Vagina (tissue), 2 donors: ENCODE measurements around the gene COPA. TPM values are rescaled to one million over a fixed set of nuclear protein-coding genes. Genes with fewer than 3 reads are reported as not detected.

Experiments
- DNase-seq, 2 donors: peaks; one replicate each; pipeline ENCODE4 v3.0.0-alpha.2; 2017; ENCODE audit errors: extremely low spot score in 2 of 2
- H3K27ac ChIP-seq: fragments of 200-600 bp; sonication (generic); one replicate; pipeline ENCODE4 v1.5.1; 2019
- H3K27me3 ChIP-seq: fragments of 200-600 bp; sonication (generic); one replicate; pipeline ENCODE4 v1.5.1; 2019
- H3K36me3 ChIP-seq, 2 donors: fragments of 200-600 bp; sonication (generic); one replicate each; pipeline ENCODE4 v1.5.1; 2017 to 2019
- H3K4me1 ChIP-seq: fragments of 200-600 bp; sonication (generic); one replicate; pipeline ENCODE4 v1.5.1; 2019
- H3K4me3 ChIP-seq, 2 donors: fragments of 200-600 bp; sonication (generic); 1 replicate in 1 of 2; 2 replicates in 1 of 2; pipeline ENCODE4 v1.5.1; 2016 to 2019
- H3K9me3 ChIP-seq: fragments of 200-600 bp; sonication (generic); one replicate; pipeline ENCODE4 v1.5.1; 2019
- POLR2A ChIP-seq, 2 donors: fragments of 450-650 bp; IDR thresholded peaks; one replicate each; pipeline ENCODE4 v1.6.1; 2017; ENCODE audit warnings: antibody characterized with exemption in 2 of 2, mild to moderate bottlenecking in 2 of 2, moderate library complexity in 2 of 2
- POLR2AphosphoS5 ChIP-seq, 2 donors: sonication (generic); formaldehyde crosslinking; IDR thresholded peaks; one replicate each; pipeline ENCODE4 v1.9.0; 2017; ENCODE audit warnings: antibody characterized with exemption in 2 of 2, mild to moderate bottlenecking in 2 of 2, low read depth in 1 of 2; ENCODE audit not compliant: insufficient read depth in 1 of 2
- intact Hi-C: fragments of 100-400 bp; cut with DNase I; formaldehyde crosslinking; loops from one replicate; pipeline ENCODE4 v1.15.1; 2023
- total RNA-seq: library from RNA; depleted of rRNA; stranded (reverse); fragments of >200 nt; gene quantifications from one replicate; pipeline ENCODE4 v1.2.3, GENCODE V29; 2016
- TF ChIP-seq, protein P1 (sequence below), 3 experiments: fragments of 450-650 bp in 2 of 3; fragments of 200-600 bp in 1 of 3; sonication (generic) in 1 of 3; IDR thresholded peaks; one replicate each; pipeline ENCODE4 v1.5.1; 2017 to 2019; ENCODE audit warnings: antibody characterized with exemption in 3 of 3, mild to moderate bottlenecking in 2 of 3, moderate library complexity in 2 of 3

The COPA gene
- total RNA-seq, 1 donor from 2014 or later, result 106 TPM

DNA sequence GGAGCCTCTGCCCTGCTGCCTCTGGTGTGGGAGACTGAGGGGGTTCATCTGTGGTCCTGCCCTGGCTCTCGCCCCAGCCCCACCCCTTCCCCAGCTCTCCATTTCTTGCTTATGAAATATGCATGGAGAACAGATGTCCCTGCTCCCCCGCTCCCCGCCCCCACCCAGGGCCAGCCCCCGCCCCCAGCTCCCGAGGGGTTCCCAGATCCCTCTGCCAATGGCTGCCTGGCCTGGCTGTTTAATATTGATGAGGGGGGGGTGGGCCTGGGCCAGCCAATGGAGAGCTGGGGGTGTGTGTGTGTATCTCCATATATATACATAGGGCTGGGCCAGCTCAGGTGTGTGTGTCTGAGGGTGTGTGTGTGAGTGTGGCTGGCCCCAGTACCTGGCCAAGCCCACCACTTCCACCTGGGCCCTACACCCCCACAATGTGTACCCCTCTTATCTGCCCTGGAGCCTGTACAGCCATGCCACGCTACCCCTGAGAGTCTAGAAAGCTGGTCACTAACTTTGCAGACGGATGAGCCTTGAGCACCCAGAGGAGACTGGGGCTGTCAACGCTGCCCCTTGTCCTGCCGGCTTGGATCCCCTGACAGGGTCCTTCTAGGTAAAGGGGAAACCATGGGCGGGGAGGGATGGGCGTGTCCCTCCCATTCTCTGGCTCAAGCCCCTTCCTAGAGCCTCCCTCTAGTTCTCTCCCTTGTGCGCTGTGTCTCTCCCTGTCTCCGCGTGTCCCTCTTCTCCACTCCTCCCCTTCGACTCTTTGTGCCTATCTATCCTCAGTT lies 23.9 kb upstream of the COPA start, which contains the start of gene NHLH1:
TSS of gene NHLH1 (plus strand) at position 341 of the 785 bp plus-strand sequence. CDS start 3,661 bp downstream, outside the sequence.
- peak in 1 of 2 donors; percentile 52 for DNase-seq
- H3K36me3 ChIP-seq, result no peaks in the 10 kb centered on the region
- no peaks in the 10 kb centered on the region for H3K27me3 ChIP-seq
- no peaks in the 10 kb centered on the region for H3K9me3 ChIP-seq
- TF ChIP-seq POLR2A (IDR thresholded peaks at IDR 0.05), result no peak
- TF ChIP-seq, protein P1, sequence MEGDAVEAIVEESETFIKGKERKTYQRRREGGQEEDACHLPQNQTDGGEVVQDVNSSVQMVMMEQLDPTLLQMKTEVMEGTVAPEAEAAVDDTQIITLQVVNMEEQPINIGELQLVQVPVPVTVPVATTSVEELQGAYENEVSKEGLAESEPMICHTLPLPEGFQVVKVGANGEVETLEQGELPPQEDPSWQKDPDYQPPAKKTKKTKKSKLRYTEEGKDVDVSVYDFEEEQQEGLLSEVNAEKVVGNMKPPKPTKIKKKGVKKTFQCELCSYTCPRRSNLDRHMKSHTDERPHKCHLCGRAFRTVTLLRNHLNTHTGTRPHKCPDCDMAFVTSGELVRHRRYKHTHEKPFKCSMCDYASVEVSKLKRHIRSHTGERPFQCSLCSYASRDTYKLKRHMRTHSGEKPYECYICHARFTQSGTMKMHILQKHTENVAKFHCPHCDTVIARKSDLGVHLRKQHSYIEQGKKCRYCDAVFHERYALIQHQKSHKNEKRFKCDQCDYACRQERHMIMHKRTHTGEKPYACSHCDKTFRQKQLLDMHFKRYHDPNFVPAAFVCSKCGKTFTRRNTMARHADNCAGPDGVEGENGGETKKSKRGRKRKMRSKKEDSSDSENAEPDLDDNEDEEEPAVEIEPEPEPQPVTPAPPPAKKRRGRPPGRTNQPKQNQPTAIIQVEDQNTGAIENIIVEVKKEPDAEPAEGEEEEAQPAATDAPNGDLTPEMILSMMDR (IDR thresholded peaks at IDR 0.05), result no peak
- no peak for TF ChIP-seq POLR2AphosphoS5 (IDR thresholded peaks at IDR 0.05; ENCODE audit: insufficient read depth in 1 of 2, low read depth in 1 of 2)
- no peak within 1 kb of the TSS for H3K4me3 ChIP-seq
- no peak within 1 kb of the TSS for H3K27ac ChIP-seq
- H3K4me1 ChIP-seq, result no peaks in the 10 kb centered on the region
- intact Hi-C loops, result no loop called here

DNA sequence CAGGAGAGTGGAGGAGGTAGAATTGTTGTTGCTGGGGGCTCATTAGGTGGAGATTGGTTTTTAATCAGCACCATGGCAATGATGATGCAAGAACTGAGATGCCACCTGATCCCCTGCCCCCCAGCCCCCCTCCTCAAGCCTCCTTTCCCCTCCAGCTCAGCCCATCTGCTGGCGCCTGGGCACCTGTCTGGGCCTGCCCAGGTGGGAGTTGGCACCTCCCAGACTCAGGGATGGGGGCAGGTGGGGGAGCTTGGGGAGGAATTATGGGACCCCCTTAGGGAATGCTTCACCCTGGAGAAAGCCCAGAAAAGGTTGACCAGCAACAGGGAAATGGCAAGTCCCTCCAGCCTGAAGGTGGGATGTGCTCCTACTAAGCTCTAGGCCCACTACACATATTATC lies 22.3 kb upstream of the COPA start:
- H3K9me3 ChIP-seq, result no peaks in the 10 kb centered on the region
- H3K27ac ChIP-seq, result no peak overlapping the region
- no peaks in the 10 kb centered on the region for H3K36me3 ChIP-seq
- TF ChIP-seq POLR2A (IDR thresholded peaks at IDR 0.05) (no peak), POLR2AphosphoS5 (IDR thresholded peaks at IDR 0.05; ENCODE audit: insufficient read depth in 1 of 2, low read depth in 1 of 2) (no peak)
- TF ChIP-seq, protein P1 (IDR thresholded peaks at IDR 0.05), result no peak
- no peaks in the 10 kb centered on the region for H3K4me1 ChIP-seq
- H3K4me3 ChIP-seq, result no peak overlapping the region
- intact Hi-C loops, result no loop called here
- DNase-seq, result peak in 1 of 2 donors; percentile 27
- H3K27me3 ChIP-seq, result no peaks in the 10 kb centered on the region

DNA sequence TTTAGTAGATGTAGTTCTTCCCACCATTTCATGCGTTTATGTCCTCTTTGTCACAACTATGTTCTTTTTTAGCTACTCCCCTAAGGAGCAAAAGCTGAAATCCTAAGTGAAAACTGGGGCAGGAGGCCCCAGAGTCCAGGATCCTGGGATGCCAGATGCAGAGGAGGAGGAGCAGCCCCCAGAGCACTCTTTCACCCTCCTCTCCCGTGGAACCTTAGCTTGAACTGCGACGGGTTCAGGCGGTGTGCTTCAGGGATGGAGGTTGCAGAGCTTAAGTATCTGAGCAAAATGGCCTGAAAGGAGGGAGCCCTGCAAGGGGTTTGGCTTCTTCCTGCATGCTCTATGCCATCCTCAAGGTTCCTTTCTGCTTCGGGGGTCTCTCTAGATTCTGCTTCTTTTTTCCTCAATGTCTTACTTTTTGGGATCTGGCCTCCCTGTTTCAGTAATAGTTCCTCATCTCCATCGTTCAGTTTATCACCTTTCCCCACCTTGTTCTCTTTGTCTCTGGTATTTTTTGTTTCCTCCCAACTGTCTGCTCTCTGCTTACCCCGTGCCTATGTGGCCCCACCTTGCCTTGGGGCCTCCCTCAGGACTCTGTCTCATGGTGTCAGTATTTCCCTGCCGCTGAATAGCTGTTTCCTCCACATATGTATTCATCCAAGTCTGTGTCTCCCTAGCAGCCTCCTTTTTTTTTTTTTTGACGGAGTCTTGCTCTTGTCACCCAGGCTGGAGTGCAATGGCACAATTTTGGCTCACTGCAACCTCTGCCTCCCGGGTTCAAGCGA lies 21.1 kb upstream of the COPA start:
- TF ChIP-seq POLR2AphosphoS5 (IDR thresholded peaks at IDR 0.05; ENCODE audit: insufficient read depth in 1 of 2, low read depth in 1 of 2) (no peak), POLR2A (IDR thresholded peaks at IDR 0.05) (no peak)
- TF ChIP-seq, protein P1 (IDR thresholded peaks at IDR 0.05), result no peak
- DNase-seq, result peak in 1 of 2 donors; percentile 64
- H3K4me1 ChIP-seq, result no peaks in the 10 kb centered on the region
- H3K36me3 ChIP-seq, result no peaks in the 10 kb centered on the region
- H3K27ac ChIP-seq, result no peak overlapping the region
- intact Hi-C loops, result no loop called here
- no peaks in the 10 kb centered on the region for H3K27me3 ChIP-seq
- no peak overlapping the region for H3K4me3 ChIP-seq
- no peaks in the 10 kb centered on the region for H3K9me3 ChIP-seq

DNA sequence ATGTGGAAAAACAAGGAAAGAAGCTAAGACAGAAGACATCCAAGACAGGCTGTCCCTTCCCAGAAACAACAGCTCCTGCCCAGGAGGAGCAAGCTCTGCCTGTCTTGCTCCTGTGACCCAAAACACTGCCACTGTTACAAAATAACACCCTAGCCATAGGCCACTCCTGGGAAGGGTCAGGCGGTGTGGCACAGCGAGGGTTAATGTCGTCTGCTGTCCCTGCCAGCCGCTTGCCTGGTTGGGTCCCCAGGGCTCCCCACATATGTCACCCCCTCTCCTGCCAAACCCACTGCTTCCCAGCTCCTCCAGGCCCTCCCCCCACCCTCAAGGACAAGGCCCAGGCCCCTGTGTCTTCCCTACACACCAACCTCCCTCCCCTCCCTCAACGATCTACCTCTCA lies 20.0 kb upstream of the COPA start:
- DNase-seq, result peak in 1 of 2 donors; percentile 54
- H3K27ac ChIP-seq, result no peak overlapping the region
- H3K4me1 ChIP-seq, result no peaks in the 10 kb centered on the region

More for the DNA sequence above, 20.0 kb upstream of the COPA start:
- no peaks in the 10 kb centered on the region for H3K9me3 ChIP-seq
- no peaks in the 10 kb centered on the region for H3K27me3 ChIP-seq
- intact Hi-C loops, result no loop called here
- H3K36me3 ChIP-seq, result peaks cover 0 to 7% of the 10 kb centered on the region in 2 donors
- no peak for TF ChIP-seq POLR2A (IDR thresholded peaks at IDR 0.05)
- TF ChIP-seq POLR2AphosphoS5 (IDR thresholded peaks at IDR 0.05; ENCODE audit: insufficient read depth in 1 of 2, low read depth in 1 of 2), result no peak
- TF ChIP-seq, protein P1 (IDR thresholded peaks at IDR 0.05), result no peak
- no peak overlapping the region for H3K4me3 ChIP-seq
